ENCODE results near the gene PDX1.
A peak's percentile ranks its signal among the peaks of the same experiment; 100 is the strongest.

Gene PDX1

DNA sequence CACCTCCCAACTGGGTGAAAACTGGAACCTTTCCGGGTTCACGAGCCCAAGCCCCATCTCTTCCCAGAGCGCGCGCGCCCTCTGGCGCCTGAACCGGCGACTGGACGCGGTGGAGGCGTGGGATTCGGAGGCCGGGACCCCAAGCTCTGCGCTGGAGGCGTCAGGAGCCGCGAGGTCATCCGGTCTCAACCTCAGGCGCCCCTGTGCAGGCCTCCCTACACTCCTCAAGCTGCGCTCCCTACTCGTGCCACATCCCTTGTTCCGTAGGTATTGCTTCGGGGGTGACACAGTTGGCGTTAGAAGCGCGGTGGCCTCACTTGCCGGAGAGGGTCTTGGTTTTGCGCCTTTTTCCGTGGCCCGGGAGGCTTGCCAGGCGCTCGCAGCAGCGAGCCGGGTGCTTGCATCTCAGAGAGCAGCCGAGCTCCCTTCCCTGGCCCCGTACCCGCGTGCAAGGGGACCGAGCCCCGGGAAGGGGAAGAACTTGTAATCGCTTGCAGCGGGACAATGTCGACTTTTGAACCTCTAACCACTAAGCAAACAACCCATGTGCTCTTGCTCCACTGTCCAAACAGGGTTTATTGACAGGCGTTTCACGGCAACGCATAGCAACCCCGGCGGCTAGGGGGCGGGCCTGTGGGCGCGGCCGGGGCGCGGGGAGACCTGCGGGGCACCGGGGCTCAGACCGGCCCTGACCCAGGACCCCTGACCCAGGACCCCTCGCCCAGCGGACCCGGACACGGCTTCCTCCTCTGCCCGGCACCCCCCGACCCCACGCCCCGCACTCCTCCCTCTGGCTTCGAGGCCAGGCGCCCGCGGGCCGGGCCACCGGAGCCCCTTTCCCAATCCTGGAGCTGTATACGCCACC lies 40.8 kb downstream of the PDX1 start:
- Histone ChIP-seq H3K18ac (ENCODE audit: low read length) (no peak overlapping the region), H3K9ac (ENCODE audit: low read length) (no peak overlapping the region), H2BK120ac (ENCODE audit: insufficient read depth, low read length, poor library complexity) (no peak overlapping the region), H3K4ac (ENCODE audit: low read depth, low read length) (no peak overlapping the region), H2AK5ac (ENCODE audit: low read length) (no peak overlapping the region), H2BK12ac (ENCODE audit: low read length) (no peak overlapping the region), H3K27me3 (ENCODE audit: insufficient read depth, low read length) (peaks cover 18% of the 10 kb centered on the region), H3K79me1 (ENCODE audit: low read length) (peaks cover 2% of the 10 kb centered on the region), H4K8ac (ENCODE audit: low read depth, low read length) (no peak overlapping the region), H3K36me3 (ENCODE audit: control insufficient read depth in 1 of 2, insufficient read depth in 2 of 2, low read length in 2 of 2) (peaks cover 0 to 2% of the 10 kb centered on the region in 2 experiments), H3K9me3 (ENCODE audit: insufficient read depth, low read depth, low read length) (no peaks in the 10 kb centered on the region), H3K23ac (ENCODE audit: low read length) (no peak overlapping the region), H3K27ac (ENCODE audit: low read depth, low read length) (no peak overlapping the region), H3K79me2 (ENCODE audit: control insufficient read depth, insufficient read depth, low read length, poor library complexity) (no peaks in the 10 kb centered on the region), H4K12ac (ENCODE audit: low read depth, low read length) (no peak overlapping the region), H2BK5ac (ENCODE audit: low read depth, low read length, poor library complexity) (no peak overlapping the region), H3K4me2 (ENCODE audit: low read length) (peak overlapping the region; percentile 61), H2AFZ (ENCODE audit: insufficient read depth, low read length, poor library complexity) (no peak overlapping the region), H4K91ac (ENCODE audit: low read depth, low read length) (no peak overlapping the region), H3K4me1 (ENCODE audit: control insufficient read depth in 1 of 2, insufficient read depth in 2 of 2, low read length in 2 of 2) (peaks cover 20 to 31% of the 10 kb centered on the region in 2 experiments), H3K4me3 (ENCODE audit: low read depth, low read length) (peak overlapping the region; percentile 53), H3K14ac (ENCODE audit: low read length) (no peak overlapping the region)
- no CpG with 5 or more reads among the region's 73 CpGs for WGBS (ENCODE audit: extremely low coverage, insufficient coverage, insufficient read length)
- DNase-seq = peak in 1 of 2 donors; percentile 36

DNA sequence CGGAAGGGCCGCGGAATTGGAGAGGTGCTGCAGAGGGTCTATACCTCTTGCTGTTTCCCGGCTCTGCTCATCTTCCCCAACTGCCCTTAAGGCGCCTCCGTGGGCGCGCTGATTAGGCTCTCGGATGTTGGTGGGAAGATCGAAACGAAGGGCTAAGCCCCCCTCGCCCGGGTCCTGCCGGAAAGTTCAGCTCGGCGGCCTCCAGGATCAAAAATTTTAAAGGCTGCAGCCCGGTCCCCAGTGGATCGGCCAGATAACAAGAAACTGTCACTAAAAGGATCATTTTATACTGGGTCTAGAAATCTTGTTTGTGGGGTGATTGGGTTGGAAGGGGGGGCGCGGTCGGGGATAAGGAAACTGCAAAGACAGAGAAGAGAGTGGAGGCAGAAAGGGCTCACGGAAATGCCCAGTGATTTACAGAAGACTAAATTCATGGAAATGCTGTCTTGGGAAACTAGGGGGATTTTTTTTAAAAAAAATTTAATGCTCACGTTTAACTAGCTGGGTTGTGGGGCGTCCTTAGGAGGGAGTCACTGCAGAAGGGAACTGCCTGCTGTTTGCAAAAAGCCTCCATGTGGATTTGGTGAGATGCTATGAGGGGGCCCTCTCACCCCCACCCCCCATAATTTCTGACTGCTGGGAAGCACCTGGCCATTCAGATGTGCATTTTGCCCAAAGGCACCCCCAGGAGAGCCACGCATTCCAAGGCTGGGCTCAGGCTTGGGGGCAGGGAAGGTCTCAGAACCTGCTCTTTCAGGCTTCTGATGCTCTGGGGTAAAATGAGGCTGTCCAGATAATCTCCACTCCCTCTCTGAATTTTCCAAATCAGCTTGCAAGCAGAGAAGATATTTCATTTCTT lies 41.7 kb downstream of the PDX1 start:
- Histone ChIP-seq H3K9ac (ENCODE audit: low read length) (no peak overlapping the region), H3K79me1 (ENCODE audit: low read length) (peaks cover 4% of the 10 kb centered on the region), H3K4me3 (ENCODE audit: low read depth, low read length) (no peak overlapping the region), H3K4me1 (ENCODE audit: control insufficient read depth in 1 of 2, insufficient read depth in 2 of 2, low read length in 2 of 2) (peaks cover 28 to 32% of the 10 kb centered on the region in 2 experiments), H3K9me3 (ENCODE audit: insufficient read depth, low read depth, low read length) (no peaks in the 10 kb centered on the region), H3K18ac (ENCODE audit: low read length) (no peak overlapping the region), H4K8ac (ENCODE audit: low read depth, low read length) (no peak overlapping the region), H2BK120ac (ENCODE audit: insufficient read depth, low read length, poor library complexity) (peak overlapping the region; percentile 6), H3K4me2 (ENCODE audit: low read length) (peak overlapping the region; percentile 61), H3K36me3 (ENCODE audit: control insufficient read depth in 1 of 2, insufficient read depth in 2 of 2, low read length in 2 of 2) (peaks cover 0 to 2% of the 10 kb centered on the region in 2 experiments), H3K4ac (ENCODE audit: low read depth, low read length) (no peak overlapping the region), H2AFZ (ENCODE audit: insufficient read depth, low read length, poor library complexity) (no peak overlapping the region), H3K27me3 (ENCODE audit: insufficient read depth, low read length) (peaks cover 18% of the 10 kb centered on the region), H3K23ac (ENCODE audit: low read length) (no peak overlapping the region), H4K91ac (ENCODE audit: low read depth, low read length) (no peak overlapping the region), H3K79me2 (ENCODE audit: control insufficient read depth, insufficient read depth, low read length, poor library complexity) (no peaks in the 10 kb centered on the region), H3K27ac (ENCODE audit: low read depth, low read length) (no peak overlapping the region), H4K12ac (ENCODE audit: low read depth, low read length) (no peak overlapping the region), H2BK5ac (ENCODE audit: low read depth, low read length, poor library complexity) (no peak overlapping the region), H2AK5ac (ENCODE audit: low read length) (no peak overlapping the region), H2BK12ac (ENCODE audit: low read length) (no peak overlapping the region), H3K14ac (ENCODE audit: low read length) (no peak overlapping the region)
- DNase-seq = no peak
- WGBS (ENCODE audit: extremely low coverage, insufficient coverage, insufficient read length) = no CpG with 5 or more reads among the region's 25 CpGs

- peaks cover 5% of the 10 kb centered on the region for H3K79me1 ChIP-seq (ENCODE audit: low read length)
- H3K4ac ChIP-seq (ENCODE audit: low read depth, low read length) = no peak overlapping the region
- peak overlapping the region; percentile 47 for H3K9ac ChIP-seq (ENCODE audit: low read length)
- no peak overlapping the region for H4K8ac ChIP-seq (ENCODE audit: low read depth, low read length)
- no peak overlapping the region for H2BK5ac ChIP-seq (ENCODE audit: low read depth, low read length, poor library complexity)
- no peak overlapping the region for H3K14ac ChIP-seq (ENCODE audit: low read length)
- no peaks in the 10 kb centered on the region for H3K79me2 ChIP-seq (ENCODE audit: control insufficient read depth, insufficient read depth, low read length, poor library complexity)
- H3K36me3 ChIP-seq (ENCODE audit: control insufficient read depth in 1 of 2, insufficient read depth in 2 of 2, low read length in 2 of 2) = peaks cover 0 to 2% of the 10 kb centered on the region in 2 experiments
- H2AFZ ChIP-seq (ENCODE audit: insufficient read depth, low read length, poor library complexity) = no peak overlapping the region
- no peak for DNase-seq
- no peak overlapping the region for H3K23ac ChIP-seq (ENCODE audit: low read length)
- H4K91ac ChIP-seq (ENCODE audit: low read depth, low read length) = no peak overlapping the region
- H2BK12ac ChIP-seq (ENCODE audit: low read length) = no peak overlapping the region
- no peak overlapping the region for H3K4me3 ChIP-seq (ENCODE audit: low read depth, low read length)
- H3K4me1 ChIP-seq (ENCODE audit: control insufficient read depth in 1 of 2, insufficient read depth in 2 of 2, low read length in 2 of 2) = peaks cover 34 to 40% of the 10 kb centered on the region in 2 experiments
- no peak overlapping the region for H2BK120ac ChIP-seq (ENCODE audit: insufficient read depth, low read length, poor library complexity)
- H3K18ac ChIP-seq (ENCODE audit: low read length) = no peak overlapping the region
- peak overlapping the region; percentile 45 for H3K27ac ChIP-seq (ENCODE audit: low read depth, low read length)
- H3K27me3 ChIP-seq (ENCODE audit: insufficient read depth, low read length) = peaks cover 24% of the 10 kb centered on the region
- H3K4me2 ChIP-seq (ENCODE audit: low read length) = peak overlapping the region; percentile 49
- H3K9me3 ChIP-seq (ENCODE audit: insufficient read depth, low read depth, low read length) = no peaks in the 10 kb centered on the region
- no CpG with 5 or more reads among the region's 6 CpGs for WGBS (ENCODE audit: extremely low coverage, insufficient coverage, insufficient read length)
- no peak overlapping the region for H2AK5ac ChIP-seq (ENCODE audit: low read length)
- H4K12ac ChIP-seq (ENCODE audit: low read depth, low read length) = no peak overlapping the region
These were observed 42.5 kb downstream of the PDX1 start for GRCh38 chr13:27962128-27962841.

DNA sequence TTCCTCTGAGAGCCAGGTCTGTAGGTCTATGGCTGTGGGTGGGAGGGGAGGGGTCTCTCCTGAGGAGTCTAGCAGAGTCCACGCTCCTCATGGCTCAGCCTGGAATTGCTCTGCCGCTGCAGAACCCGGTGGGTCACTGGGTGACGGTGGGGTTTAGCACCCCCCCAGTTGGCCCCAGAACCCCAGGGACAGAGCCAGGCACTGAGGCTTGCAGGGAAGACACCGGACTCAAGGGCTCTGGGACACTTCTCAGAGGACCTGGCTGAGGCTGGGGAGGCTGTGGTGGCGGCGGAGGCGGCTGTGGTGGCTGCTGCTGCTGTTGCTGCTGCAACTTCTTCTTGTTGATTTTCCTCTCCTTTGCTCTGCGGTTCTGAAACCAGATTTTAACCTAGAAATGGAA lies 43.2 kb downstream of the PDX1 start:
- H3K4ac ChIP-seq (ENCODE audit: low read depth, low read length) = no peak overlapping the region
- H2AFZ ChIP-seq (ENCODE audit: insufficient read depth, low read length, poor library complexity) = no peak overlapping the region
- peak overlapping the region; percentile 5 for H2AK5ac ChIP-seq (ENCODE audit: low read length)
- H3K4me1 ChIP-seq (ENCODE audit: control insufficient read depth in 1 of 2, insufficient read depth in 2 of 2, low read length in 2 of 2) = peaks cover 38 to 42% of the 10 kb centered on the region in 2 experiments
- peaks cover 31% of the 10 kb centered on the region for H3K27me3 ChIP-seq (ENCODE audit: insufficient read depth, low read length)
- no peaks in the 10 kb centered on the region for H3K9me3 ChIP-seq (ENCODE audit: insufficient read depth, low read depth, low read length)
- H3K14ac ChIP-seq (ENCODE audit: low read length) = no peak overlapping the region
- peak overlapping the region; percentile 49 for H3K4me2 ChIP-seq (ENCODE audit: low read length)
- peaks cover 5% of the 10 kb centered on the region for H3K79me1 ChIP-seq (ENCODE audit: low read length)
- no peaks in the 10 kb centered on the region for H3K79me2 ChIP-seq (ENCODE audit: control insufficient read depth, insufficient read depth, low read length, poor library complexity)
- no peak for DNase-seq
- no peak overlapping the region for H3K4me3 ChIP-seq (ENCODE audit: low read depth, low read length)
- H4K8ac ChIP-seq (ENCODE audit: low read depth, low read length) = no peak overlapping the region
- H2BK12ac ChIP-seq (ENCODE audit: low read length) = no peak overlapping the region
- H3K36me3 ChIP-seq (ENCODE audit: control insufficient read depth in 1 of 2, insufficient read depth in 2 of 2, low read length in 2 of 2) = peaks cover 0 to 2% of the 10 kb centered on the region in 2 experiments
- H3K27ac ChIP-seq (ENCODE audit: low read depth, low read length) = no peak overlapping the region
- no peak overlapping the region for H2BK5ac ChIP-seq (ENCODE audit: low read depth, low read length, poor library complexity)
- no peak overlapping the region for H3K23ac ChIP-seq (ENCODE audit: low read length)
- no peak overlapping the region for H4K12ac ChIP-seq (ENCODE audit: low read depth, low read length)
- H3K9ac ChIP-seq (ENCODE audit: low read length) = no peak overlapping the region
- WGBS (ENCODE audit: extremely low coverage, insufficient coverage, insufficient read length) = no CpG with 5 or more reads among the region's 9 CpGs
- no peak overlapping the region for H2BK120ac ChIP-seq (ENCODE audit: insufficient read depth, low read length, poor library complexity)
- no peak overlapping the region for H4K91ac ChIP-seq (ENCODE audit: low read depth, low read length)
- H3K18ac ChIP-seq (ENCODE audit: low read length) = no peak overlapping the region

All from trophoblast cell (in vitro differentiated cells and primary cell).